Measurements from ENCODE around the gene ZSCAN22.
"Not testable (repeated sequence)": the region's sequence is repeated elsewhere in the genome, so short reads cannot be mapped to it uniquely, and the experiment has no call there.

ZSCAN22 gene

GRCh38 chr19:58352760-58353671 lies 26.2 kb downstream of the ZSCAN22 start, which contains the start of gene A1BG:
A1BG (minus strand) TSS chr19:58353492; CDS start chr19:58353437, 55 bp downstream.
- no peak for DNase-seq

- DNase-seq: no peak
These were observed 27.1 kb downstream of the ZSCAN22 start for GRCh38 chr19:58353717-58354477.

- DNase-seq: no peak
These were observed 27.8 kb downstream of the ZSCAN22 start for GRCh38 chr19:58354478-58355030.

GRCh38 chr19:58355215-58355796 lies 28.5 kb downstream of the ZSCAN22 start:
- no peak for DNase-seq

- DNase-seq: peak in 2 of 5 donors; percentile 22 to 53
These were observed 29.3 kb downstream of the ZSCAN22 start for GRCh38 chr19:58355908-58356765.

GRCh38 chr19:58356766-58357480 lies 30.1 kb downstream of the ZSCAN22 start:
- DNase-seq: no peak

GRCh38 chr19:58357481-58358145 lies 30.8 kb downstream of the ZSCAN22 start:
- DNase-seq: no peak

- peak in 1 of 5 donors; percentile 61 for DNase-seq
These were observed 35.1 kb downstream of the ZSCAN22 start for GRCh38 chr19:58361900-58362271.

GRCh38 chr19:58362272-58362994 lies 35.6 kb downstream of the ZSCAN22 start, which contains the start of gene ZNF497:
ZNF497 (minus strand) TSS chr19:58362751; CDS start chr19:58357635, 5,116 bp downstream.
- peak; percentile 91 to 96 (median 94) for DNase-seq

GRCh38 chr19:58364146-58364545 lies 37.4 kb downstream of the ZSCAN22 start:
- DNase-seq: no peak

- DNase-seq: no peak
These were observed 40.0 kb downstream of the ZSCAN22 start for GRCh38 chr19:58366585-58367430.

GRCh38 chr19:58367698-58368454 lies 41.1 kb downstream of the ZSCAN22 start:
- no peak for DNase-seq

GRCh38 chr19:58368561-58369360 lies 42.0 kb downstream of the ZSCAN22 start:
- no peak for DNase-seq

GRCh38 chr19:58372311-58373133 lies 45.7 kb downstream of the ZSCAN22 start:
- DNase-seq: no peak

GRCh38 chr19:58374200-58374599 lies 47.4 kb downstream of the ZSCAN22 start:
- no peak for DNase-seq

GRCh38 chr19:58376724-58377123 lies 49.9 kb downstream of the ZSCAN22 start:
- not testable (repeated sequence) for DNase-seq

Measured in T-helper 1 cell (primary cell).